Kidney (tissue), 14 donors: ENCODE results near the gene ZNF555. TPM values are rescaled to one million over a fixed set of nuclear protein-coding genes. Genes with fewer than 3 reads are reported as not detected.
"Not testable (repeated sequence)": the region's sequence is repeated elsewhere in the genome, so short reads cannot be mapped to it uniquely, and the experiment has no call there.

Experiments
- DNase-seq, 5 donors: peaks; one replicate each; pipeline ENCODE4 v3.0.0-alpha.2; 2013 to 2020
- FAIRE-seq: peaks from 2 replicates; lab custom pipeline; 2012; peaks lifted over from hg19 to GRCh38; lab: Jason Lieb, UNC
- H3K27ac ChIP-seq, 2 donors: one replicate each; pipeline ENCODE4 v1.7.0; 2013; ENCODE audit warnings: low read depth in 2 of 2, low read length in 2 of 2, inconsistent platforms in 1 of 2
- H3K27me3 ChIP-seq: one replicate; pipeline ENCODE4 v1.7.1; 2013; ENCODE audit warnings: low read length, inconsistent platforms; ENCODE audit not compliant: control insufficient read depth, insufficient read depth
- H3K36me3 ChIP-seq, 3 donors: one replicate each; pipeline versions ENCODE4 v1.7.0 to v1.7.1; 2013; ENCODE audit warnings: low read length in 3 of 3, control low read depth in 1 of 3, inconsistent platforms in 1 of 3; ENCODE audit not compliant: insufficient read depth in 3 of 3, control insufficient read depth in 2 of 3
- H3K4me1 ChIP-seq, 3 donors: one replicate each; pipeline versions ENCODE4 v1.7.0 to v1.7.1; 2013; ENCODE audit warnings: low read length in 3 of 3, inconsistent platforms in 1 of 3, low read depth in 1 of 3; ENCODE audit not compliant: control insufficient read depth in 2 of 3, insufficient read depth in 2 of 3
- H3K4me3 ChIP-seq, 3 donors: one replicate each; pipeline versions ENCODE4 v1.7.0 to v1.8.1; 2013; ENCODE audit warnings: low read length in 3 of 3, control low read depth in 1 of 3, inconsistent platforms in 1 of 3
- H3K9ac ChIP-seq, 3 donors: one replicate each; pipeline versions ENCODE4 v1.7.0 to v1.7.1; 2013; ENCODE audit warnings: low read length in 3 of 3, control low read depth in 1 of 3, inconsistent platforms in 1 of 3
- H3K9me3 ChIP-seq, 3 donors: one replicate each; pipeline versions ENCODE4 v1.7.0 to v1.7.1; 2013; ENCODE audit warnings: low read length in 3 of 3, control low read depth in 1 of 3, inconsistent platforms in 1 of 3; ENCODE audit not compliant: control insufficient read depth in 2 of 3, insufficient read depth in 1 of 3
- CTCF ChIP-seq: IDR thresholded peaks from 3 replicates; pipeline ENCODE4 v1.5.1; 2012; ENCODE audit warnings: mild to moderate bottlenecking, moderate library complexity, borderline replicate concordance; ENCODE audit not compliant: insufficient read depth; ENCODE audit errors: extremely low read depth
- intact Hi-C: fragments of 100-400 bp; cut with DNase I; formaldehyde crosslinking; loops from one replicate; pipeline ENCODE4 v1.11.1; 2022
- polyA plus RNA-seq: library from polyadenylated mRNA; stranded (reverse); fragments of 350-450 nt; fragmentation: Illumina TruSeq; extraction: RNeasy Lipid Tissue Mini Kit (QIAGEN cat#74804); gene quantifications from one replicate; pipeline ENCODE4 v1.2.3, GENCODE V29; 2014; ENCODE audit warnings: low read depth, low replicate concordance; ENCODE audit not compliant: insufficient read depth
- total RNA-seq: library from RNA; stranded (reverse); fragmentation: NEBNext Ultra II Directional; extraction: Animal tissue kit (Norgen Biotek cat#: 25700); gene quantifications from one replicate; pipeline ENCODE4 v1.2.1, GENCODE V29; 2021
- donor health status: control.
- donor health status: control.
- donor health status: control.
- donor health status: control.
- donor health status: control.
- donor health status: DM: yes; HTN: yes; CAD: no.
- donor health status: Normal renal cell carcinoma (clear cell type).

ZNF555 gene
- total and polyA plus RNA-seq, 2 donors from 2014 or later: 3.9 to 9.8 TPM

GRCh38 chr19:2885736-2886135 lies 44.5 kb downstream of the ZNF555 start:
- FAIRE-seq: no peak
- no peaks in the 10 kb centered on the region for H3K36me3 ChIP-seq
- no peaks in the 10 kb centered on the region for H3K9me3 ChIP-seq
- intact Hi-C loops: no loop called here
- H3K4me1 ChIP-seq: peaks cover 0 to 3% (median 0%) of the 10 kb centered on the region in 3 donors
- no peak for DNase-seq
- H3K27ac ChIP-seq: no peak overlapping the region
- TF ChIP-seq CTCF: no peak
- no peaks in the 10 kb centered on the region for H3K27me3 ChIP-seq
- no peak overlapping the region for H3K9ac ChIP-seq
- H3K4me3 ChIP-seq: no peak overlapping the region

GRCh38 chr19:2887391-2887914 lies 46.2 kb downstream of the ZNF555 start:
- peak in 2 of 5 donors; percentile 89 for DNase-seq
- FAIRE-seq: peak; percentile 3
- no peaks in the 10 kb centered on the region for H3K36me3 ChIP-seq
- H3K9ac ChIP-seq: no peak overlapping the region
- TF ChIP-seq CTCF: peak; percentile 58
- no peaks in the 10 kb centered on the region for H3K9me3 ChIP-seq
- no peak overlapping the region for H3K4me3 ChIP-seq
- H3K27me3 ChIP-seq: no peaks in the 10 kb centered on the region
- intact Hi-C loops: no loop called here
- no peak overlapping the region for H3K27ac ChIP-seq
- peaks cover 0 to 3% (median 0%) of the 10 kb centered on the region in 3 donors for H3K4me1 ChIP-seq

- H3K27me3 ChIP-seq: no peaks in the 10 kb centered on the region
- TF ChIP-seq CTCF: no peak
- no peak overlapping the region for H3K9ac ChIP-seq
- FAIRE-seq: no peak
- intact Hi-C loops: no loop called here
- H3K4me1 ChIP-seq: peaks cover 0 to 3% (median 0%) of the 10 kb centered on the region in 3 donors
- DNase-seq: peak in 2 of 5 donors; percentile 27 to 79
- no peaks in the 10 kb centered on the region for H3K9me3 ChIP-seq
- no peaks in the 10 kb centered on the region for H3K36me3 ChIP-seq
- H3K27ac ChIP-seq: no peak overlapping the region
- H3K4me3 ChIP-seq: no peak overlapping the region
Observed at GRCh38 chr19:2888731-2889224, 47.5 kb downstream of the ZNF555 start.

GRCh38 chr19:2890531-2890930 lies 49.3 kb downstream of the ZNF555 start:
- H3K36me3 ChIP-seq, H3K4me1 ChIP-seq, intact Hi-C loops, DNase-seq, H3K4me3 ChIP-seq, H3K27me3 ChIP-seq, H3K9ac ChIP-seq, H3K9me3 ChIP-seq, FAIRE-seq, H3K27ac ChIP-seq: not testable (repeated sequence)
